OCI-LY1 (cell line): Measurements from ENCODE around the gene EYA2.

ENCODE experiments used
- CTCF ChIP-seq: fragments of 200-600 bp; sonication (generic), shearing (Covaris generic); IDR thresholded peaks from 2 replicates; pipeline ENCODE4 v1.5.1; 2017; ENCODE audit warnings: mild to moderate bottlenecking, antibody characterized with exemption, low read length, moderate library complexity, mixed read lengths
- EZH2 ChIP-seq: fragments of 200-600 bp; sonication (generic), shearing (Covaris generic); IDR thresholded peaks from 2 replicates; pipeline ENCODE4 v1.8.0; 2017; ENCODE audit warnings: borderline replicate concordance, mixed run types, mild to moderate bottlenecking, antibody characterized with exemption, low read length, moderate library complexity, mixed read lengths

- no peak for TF ChIP-seq CTCF
- no peak for TF ChIP-seq EZH2
Measured at GRCh38 chr20:47048054-47048453, 153.4 kb downstream of the EYA2 start.
